Measurements from ENCODE around the gene RGS7. TPM values are rescaled to one million over a fixed set of nuclear protein-coding genes. Genes with fewer than 3 reads are reported as not detected.
"Not testable (repeated sequence)": the region's sequence is repeated elsewhere in the genome, so short reads cannot be mapped to it uniquely, and the experiment has no call there.

Gene RGS7
- total RNA-seq, 1 experiment from 2014 or later: 0.10 TPM

- ChIA-PET CTCF (no interaction called here), POLR2A (no interaction called here)
- no peaks in the 10 kb centered on the region for H3K4me1 ChIP-seq (ENCODE audit: control insufficient read depth, insufficient read depth, low read length)
- intact Hi-C loops (cut with micrococcal nuclease; ENCODE audit: unreplicated experiment) (no loop called here), in situ Hi-C loops (cut with HindIII; ENCODE audit: low pct_unique_long_range_greater_than_20kb, low sequenced_read_pairs) (no loop called here)
- no peak overlapping the region for H3K27ac ChIP-seq (ENCODE audit: low read length)
- BruUV-seq (replicated peaks): no TSS peak
- TF ChIP-seq TCF7L2 (IDR thresholded peaks at IDR 0.05; ENCODE audit: low read depth, low read length) (no peak), CTCF (IDR thresholded peaks at IDR 0.05) (no peak), POLR2AphosphoS5 (IDR thresholded peaks at IDR 0.05; ENCODE audit: low read depth, low read length) (no peak), SIN3A (IDR thresholded peaks at IDR 0.05; ENCODE audit: borderline replicate concordance, insufficient read depth, low read depth, low read length) (no peak), REST (IDR thresholded peaks at IDR 0.05; ENCODE audit: insufficient read depth in 1 of 2, low read depth in 2 of 2, low read length in 1 of 2) (no peak)
- DNase-seq (ENCODE audit: low read depth, low spot score) (no peak), ATAC-seq (no peak)
- no peaks in the 10 kb centered on the region; the same call in 1 of the 2 replicates for H3K27me3 ChIP-seq (ENCODE audit: control insufficient read depth, insufficient read depth, low read length)
- no peaks in the 10 kb centered on the region for H3K9me3 ChIP-seq (ENCODE audit: control insufficient read depth, insufficient read depth, low read depth, low read length)
- no peak overlapping the region for H3K4me3 ChIP-seq (ENCODE audit: low read depth in 2 of 2, low read length in 2 of 2)
- no peaks in the 10 kb centered on the region for H3K36me3 ChIP-seq (ENCODE audit: control insufficient read depth, insufficient read depth, low read length)
Observed at GRCh38 chr1:241167121-241167630, 189.8 kb downstream of the RGS7 start.

- no peaks in the 10 kb centered on the region; the same call in 1 of the 2 replicates for H3K27me3 ChIP-seq (ENCODE audit: control insufficient read depth, insufficient read depth, low read length)
- no peaks in the 10 kb centered on the region for H3K36me3 ChIP-seq (ENCODE audit: control insufficient read depth, insufficient read depth, low read length)
- no peak overlapping the region for H3K27ac ChIP-seq (ENCODE audit: low read length)
- in situ Hi-C loops (cut with HindIII; ENCODE audit: low pct_unique_long_range_greater_than_20kb, low sequenced_read_pairs): no loop called here
- no peaks in the 10 kb centered on the region for H3K4me1 ChIP-seq (ENCODE audit: control insufficient read depth, insufficient read depth, low read length)
- ChIA-PET CTCF (no interaction called here), POLR2A (no interaction called here)
- no peaks in the 10 kb centered on the region for H3K9me3 ChIP-seq (ENCODE audit: control insufficient read depth, insufficient read depth, low read depth, low read length)
- no TSS peak for BruUV-seq (replicated peaks)
- no peak for TF ChIP-seq TCF7L2 (IDR thresholded peaks at IDR 0.05; ENCODE audit: low read depth, low read length)
- TF ChIP-seq SIN3A (IDR thresholded peaks at IDR 0.05; ENCODE audit: borderline replicate concordance, insufficient read depth, low read depth, low read length): no peak
- no peak for TF ChIP-seq POLR2AphosphoS5 (IDR thresholded peaks at IDR 0.05; ENCODE audit: low read depth, low read length)
- no peak for TF ChIP-seq REST (IDR thresholded peaks at IDR 0.05; ENCODE audit: insufficient read depth in 1 of 2, low read depth in 2 of 2, low read length in 1 of 2)
- TF ChIP-seq CTCF (IDR thresholded peaks at IDR 0.05): no peak
- intact Hi-C loops (cut with micrococcal nuclease; ENCODE audit: unreplicated experiment): no loop called here
- DNase-seq (ENCODE audit: low read depth, low spot score) (no peak), ATAC-seq (no peak)
- no peak overlapping the region for H3K4me3 ChIP-seq (ENCODE audit: low read depth in 2 of 2, low read length in 2 of 2)
Observed at GRCh38 chr1:241166625-241167024, 190.4 kb downstream of the RGS7 start.

- H3K4me1 ChIP-seq (ENCODE audit: control insufficient read depth, insufficient read depth, low read length); intact Hi-C loops (cut with micrococcal nuclease; ENCODE audit: unreplicated experiment); H3K27me3 ChIP-seq (ENCODE audit: control insufficient read depth, insufficient read depth, low read length); POLR2A ChIA-PET; H3K36me3 ChIP-seq (ENCODE audit: control insufficient read depth, insufficient read depth, low read length); CTCF ChIA-PET; H3K4me3 ChIP-seq (ENCODE audit: low read depth in 2 of 2, low read length in 2 of 2); BruUV-seq (replicated peaks); H3K27ac ChIP-seq (ENCODE audit: low read length); H3K9me3 ChIP-seq (ENCODE audit: control insufficient read depth, insufficient read depth, low read depth, low read length); in situ Hi-C loops (cut with HindIII; ENCODE audit: low pct_unique_long_range_greater_than_20kb, low sequenced_read_pairs); ATAC-seq; DNase-seq (ENCODE audit: low read depth, low spot score): not testable (repeated sequence)
Observed at GRCh38 chr1:241165256-241165655, 191.7 kb downstream of the RGS7 start.
